Measurements from ENCODE around the gene TMEM156. TPM values are rescaled to one million over a fixed set of nuclear protein-coding genes. Genes with fewer than 3 reads are reported as not detected.

Gene TMEM156
- total RNA-seq, 2 donors from 2014 or later, result 0.77 TPM; not detected in 1

GRCh38 chr4:38919494-38919893 is 112.7 kb downstream of the TMEM156 start:
- DNase-seq, result no peak
- H3K27ac ChIP-seq, result no peak overlapping the region
- H3K36me3 ChIP-seq, result peaks cover 12% of the 10 kb centered on the region
- TF ChIP-seq, protein P1, sequence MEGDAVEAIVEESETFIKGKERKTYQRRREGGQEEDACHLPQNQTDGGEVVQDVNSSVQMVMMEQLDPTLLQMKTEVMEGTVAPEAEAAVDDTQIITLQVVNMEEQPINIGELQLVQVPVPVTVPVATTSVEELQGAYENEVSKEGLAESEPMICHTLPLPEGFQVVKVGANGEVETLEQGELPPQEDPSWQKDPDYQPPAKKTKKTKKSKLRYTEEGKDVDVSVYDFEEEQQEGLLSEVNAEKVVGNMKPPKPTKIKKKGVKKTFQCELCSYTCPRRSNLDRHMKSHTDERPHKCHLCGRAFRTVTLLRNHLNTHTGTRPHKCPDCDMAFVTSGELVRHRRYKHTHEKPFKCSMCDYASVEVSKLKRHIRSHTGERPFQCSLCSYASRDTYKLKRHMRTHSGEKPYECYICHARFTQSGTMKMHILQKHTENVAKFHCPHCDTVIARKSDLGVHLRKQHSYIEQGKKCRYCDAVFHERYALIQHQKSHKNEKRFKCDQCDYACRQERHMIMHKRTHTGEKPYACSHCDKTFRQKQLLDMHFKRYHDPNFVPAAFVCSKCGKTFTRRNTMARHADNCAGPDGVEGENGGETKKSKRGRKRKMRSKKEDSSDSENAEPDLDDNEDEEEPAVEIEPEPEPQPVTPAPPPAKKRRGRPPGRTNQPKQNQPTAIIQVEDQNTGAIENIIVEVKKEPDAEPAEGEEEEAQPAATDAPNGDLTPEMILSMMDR (IDR thresholded peaks at IDR 0.05), result no peak
- no peaks in the 10 kb centered on the region for H3K27me3 ChIP-seq
- H3K9me3 ChIP-seq, result no peaks in the 10 kb centered on the region
- H3K4me1 ChIP-seq, result no peaks in the 10 kb centered on the region
- no peak overlapping the region for H3K4me3 ChIP-seq
- intact Hi-C loops (cut with DNase I), result no loop called here
- no peak overlapping the region for H3K9ac ChIP-seq (ENCODE audit: low read depth in 2 of 2, low read length in 2 of 2)

DNA sequence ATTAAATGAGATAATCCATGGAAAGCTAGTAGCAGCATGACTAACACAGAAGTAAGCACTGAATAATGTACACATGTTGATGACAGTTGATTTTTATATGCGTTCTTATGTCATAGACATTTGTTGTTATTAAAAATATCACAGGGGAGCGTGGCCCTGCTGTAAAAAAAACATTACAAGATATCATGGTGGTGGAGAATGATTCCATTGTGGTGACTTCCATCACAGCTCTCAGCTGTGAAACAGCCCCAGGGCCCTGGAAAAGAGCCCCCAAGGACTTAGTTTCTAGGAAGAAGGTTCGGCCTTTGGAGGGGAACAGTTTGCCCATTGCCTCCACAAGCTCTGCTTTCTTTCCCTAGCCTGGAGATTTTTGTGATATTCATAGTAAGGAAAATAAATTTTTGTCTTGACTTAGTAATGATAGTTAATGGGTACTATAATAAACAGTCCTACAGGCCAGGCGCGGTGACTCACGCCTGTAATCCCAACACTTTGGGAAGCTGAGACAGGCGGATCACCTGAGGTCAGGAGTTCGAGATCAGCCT is 114.7 kb downstream of the TMEM156 start:
- H3K4me3 ChIP-seq, result no peak overlapping the region
- intact Hi-C loops (cut with DNase I), result no loop called here
- H3K9ac ChIP-seq (ENCODE audit: low read depth in 2 of 2, low read length in 2 of 2), result no peak overlapping the region
- no peak for DNase-seq
- no peaks in the 10 kb centered on the region for H3K27me3 ChIP-seq
- H3K36me3 ChIP-seq, result peaks cover 10% of the 10 kb centered on the region
- no peaks in the 10 kb centered on the region for H3K9me3 ChIP-seq
- H3K4me1 ChIP-seq, result no peaks in the 10 kb centered on the region
- TF ChIP-seq, protein P1 (IDR thresholded peaks at IDR 0.05), result no peak
- H3K27ac ChIP-seq, result no peak overlapping the region

Other genes with a start within 250 kb of the TMEM156 start
- gene TLR10, start 249.4 kb downstream of the TMEM156 start, total RNA-seq, result under 1 TPM; 0.20 to 0.24 TPM
- 1 to 10 TPM; 1.2 to 4.7 TPM for gene TLR1, start 227.6 kb downstream of the TMEM156 start, total RNA-seq
- gene TLR6, start 175.6 kb downstream of the TMEM156 start, total RNA-seq, result 1 to 10 TPM in 1 of 2 donors, under 1 TPM in 1; 0.44 to 2.2 TPM
- 10 to 100 TPM; 76.3 to 88.3 TPM for gene FAM114A1, start 164.6 kb downstream of the TMEM156 start, total RNA-seq
- 10 to 100 TPM in 1 of 2 donors, 1 to 10 TPM in 1; 2.6 to 19.1 TPM for gene KLHL5, start 29.8 kb upstream of the TMEM156 start, total RNA-seq
- 10 to 100 TPM in 1 of 2 donors, 1 to 10 TPM in 1; 8.1 to 11.7 TPM for gene WDR19, start 150.1 kb upstream of the TMEM156 start, total RNA-seq